GM12878 (cell line): ENCODE results near the gene SUSD1. TPM values are rescaled to one million over a fixed set of nuclear protein-coding genes. Genes with fewer than 3 reads are reported as not detected.
A peak's percentile ranks its signal among the peaks of the same experiment; 100 is the strongest.

Experiments
- BCL11A ChIP-seq: IDR thresholded peaks from 2 replicates; pipeline ENCODE4 v1.6.1; 2011; ENCODE audit warnings: low read depth, low read length
- BHLHE40 ChIP-seq, 2 experiments: fragments of 450-650 bp in 1 of 2; IDR thresholded peaks; 2 replicates each; pipeline ENCODE4 v1.6.1; 2011 to 2017; ENCODE audit warnings: low read depth in 2 of 2, borderline replicate concordance in 1 of 2, improper control_type of control experiment in 1 of 2, low read length in 1 of 2, mild to moderate bottlenecking in 1 of 2
- CEBPZ ChIP-seq: fragments of 150-350 bp; IDR thresholded peaks from 2 replicates; pipeline ENCODE4 v1.6.1; 2016; ENCODE audit warnings: low read depth, low read length
- CHD2 ChIP-seq: IDR thresholded peaks from 2 replicates; pipeline ENCODE4 v1.6.1; 2011; ENCODE audit warnings: low read depth, low read length, improper control_type of control experiment, borderline replicate concordance
- CHD4 ChIP-seq: fragments of 200-600 bp; sonication (generic); IDR thresholded peaks from 2 replicates; pipeline ENCODE4 v1.6.1; 2016; ENCODE audit warnings: mild to moderate bottlenecking
- FOS ChIP-seq: IDR thresholded peaks from 3 replicates; pipeline ENCODE4 v1.6.1; 2011; ENCODE audit warnings: borderline replicate concordance; ENCODE audit not compliant: insufficient read length; ENCODE audit errors: extremely low read depth
- FOXM1 ChIP-seq: IDR thresholded peaks from 2 replicates; pipeline ENCODE4 v1.6.1; 2012; ENCODE audit warnings: low read depth, mild to moderate bottlenecking, inconsistent platforms, low read length, moderate library complexity
- IKZF1 ChIP-seq: fragments of 450-650 bp; conservative IDR thresholded peaks from 2 replicates; pipeline ENCODE4 v1.6.1; 2017; ENCODE audit warnings: antibody characterized with exemption, mild to moderate bottlenecking
- JUND ChIP-seq: IDR thresholded peaks from 2 replicates; pipeline ENCODE4 v1.6.1; 2012; ENCODE audit warnings: low read depth, mild to moderate bottlenecking, low read length, improper control_type of control experiment, moderate library complexity
- LARP7 ChIP-seq: fragments of 450-650 bp; IDR thresholded peaks from 2 replicates; pipeline ENCODE4 v1.6.1; 2017; ENCODE audit warnings: mild to moderate bottlenecking
- MLLT1 ChIP-seq: fragments of 450-650 bp; IDR thresholded peaks from 2 replicates; pipeline ENCODE4 v1.6.1; 2016; ENCODE audit warnings: mild to moderate bottlenecking
- NBN ChIP-seq: fragments of 450-650 bp; IDR thresholded peaks from 2 replicates; pipeline ENCODE4 v1.6.1; 2016
- NR2C1 ChIP-seq: fragments of 450-650 bp; IDR thresholded peaks from 2 replicates; pipeline ENCODE4 v1.6.1; 2017; ENCODE audit warnings: antibody characterized with exemption, mild to moderate bottlenecking, moderate library complexity
- PBX3 ChIP-seq: IDR thresholded peaks from 2 replicates; pipeline ENCODE4 v1.6.1; 2011; ENCODE audit warnings: mild to moderate bottlenecking, low read depth, low read length, moderate library complexity; ENCODE audit not compliant: insufficient replicate concordance
- RELB ChIP-seq: fragments of 450-650 bp; IDR thresholded peaks from 2 replicates; pipeline ENCODE4 v1.6.1; 2017; ENCODE audit warnings: low read depth, mild to moderate bottlenecking, moderate library complexity
- RUNX3 ChIP-seq: IDR thresholded peaks from 2 replicates; pipeline ENCODE4 v1.6.1; 2012; ENCODE audit warnings: low read length, inconsistent platforms
- SMAD1 ChIP-seq: fragments of 450-650 bp; IDR thresholded peaks from 2 replicates; pipeline ENCODE4 v1.6.1; 2018; ENCODE audit warnings: mild to moderate bottlenecking, low read depth; ENCODE audit not compliant: partially characterized antibody
- SMARCA5 ChIP-seq: fragments of 450-650 bp; IDR thresholded peaks from 2 replicates; pipeline ENCODE4 v1.6.1; 2017; ENCODE audit warnings: mild to moderate bottlenecking
- STAT1 ChIP-seq: fragments of 450-650 bp; conservative IDR thresholded peaks from 2 replicates; pipeline ENCODE4 v1.6.1; 2014; ENCODE audit warnings: antibody characterized with exemption, mild to moderate bottlenecking
- TARDBP ChIP-seq: IDR thresholded peaks from 2 replicates; pipeline ENCODE4 v1.6.1; 2016; ENCODE audit warnings: borderline replicate concordance
- WRNIP1 ChIP-seq: IDR thresholded peaks from 2 replicates; pipeline ENCODE4 v1.6.1; 2011; ENCODE audit warnings: low read depth, low read length, improper control_type of control experiment, borderline replicate concordance
- YY1 ChIP-seq: IDR thresholded peaks from 2 replicates; pipeline ENCODE4 v1.6.1; 2011; ENCODE audit warnings: low read depth, mild to moderate bottlenecking, low read length
- ZZZ3 ChIP-seq: IDR thresholded peaks from 2 replicates; pipeline ENCODE4 v1.6.1; 2011; ENCODE audit warnings: low read depth; ENCODE audit not compliant: control insufficient read depth, insufficient read length
- polyA plus RNA-seq, 11 experiments: library from polyadenylated mRNA; depleted of rRNA in 4 of 11; unstranded in 6 of 11; stranded (reverse) in 5 of 11; fragments of >200 nt; fragmentation: Nextera tagmentation in 4 of 11; fragmentation: Illumina TruSeq in 1 of 11; extraction: Ambion mirVana in 4 of 11; extraction: Trizol in 1 of 11; gene quantifications; 1 replicate in 1 of 11; 2 replicates in 10 of 11; pipeline versions ENCODE4 v1.2.1 to v1.2.3, GENCODE V29; 2011 to 2016; ENCODE audit warnings: inconsistent platforms in 2 of 11, missing spikeins in 2 of 11, low read depth in 1 of 11
- total RNA-seq, 4 experiments: library from RNA; depleted of rRNA in 3 of 4; stranded (reverse); fragments of >200 nt in 3 of 4; fragmentation: Illumina TruSeq in 1 of 4; extraction: Trizol in 1 of 4; gene quantifications; 2 replicates each; pipeline versions ENCODE4 v1.2.1 to v1.2.3, GENCODE V29; 2013 to 2021

The SUSD1 gene
- total and polyA plus RNA-seq, 10 of the 15 experiments (the other 5 are each of a cell fraction or from before 2014, with no cell fraction given), result 6.7 to 20.8 (median 13.2) TPM

- TF ChIP-seq CEBPZ, result no peak
- TF ChIP-seq SMAD1, result peak; percentile 7
- TF ChIP-seq CHD4, result no peak
- TF ChIP-seq STAT1, result no peak
- TF ChIP-seq LARP7, result no peak
- TF ChIP-seq CHD2, result peak; percentile 78; the same call in 1 of the 2 replicates
- TF ChIP-seq MLLT1, result peak; percentile 79; the same call in 1 of the 2 replicates
- TF ChIP-seq TARDBP, result no peak
- TF ChIP-seq SMARCA5, result peak; percentile 74; the same call in 1 of the 2 replicates
- no peak for TF ChIP-seq ZZZ3
- TF ChIP-seq IKZF1, result peak; percentile 100
- TF ChIP-seq BHLHE40 (IDR thresholded peaks at IDR 0.05; ENCODE audit: borderline replicate concordance in 1 of 2, low read depth in 2 of 2, low read length in 1 of 2), result peak; percentile 74 to 76
- TF ChIP-seq PBX3, result no peak
- no peak for TF ChIP-seq NR2C1
- peak; percentile 99 for TF ChIP-seq FOXM1
- TF ChIP-seq YY1, result peak; percentile 46
- peak; percentile 95 for TF ChIP-seq RELB
- peak; percentile 75; the same call in 1 of the 2 replicates for TF ChIP-seq JUND
- TF ChIP-seq BCL11A, result peak; percentile 98
- no peak for TF ChIP-seq WRNIP1
- TF ChIP-seq NBN, result peak; percentile 82
- TF ChIP-seq RUNX3, result peak; percentile 99
- no peak for TF ChIP-seq FOS
These were observed 162.8 kb downstream of the SUSD1 start (continued) for GRCh38 chr9:112012026-112012902.
